Neutrophil (primary cell): Measurements from ENCODE around the gene ASTN2.

Experiments
- H3K27ac ChIP-seq: fragments of 200-600 bp; sonication (generic); 2 replicates; pipeline ENCODE4 v1.5.1; 2016; ENCODE audit warnings: mild to moderate bottlenecking, moderate library complexity
- H3K27me3 ChIP-seq: fragments of 200-600 bp; sonication (generic); 2 replicates; pipeline ENCODE4 v1.6.0; 2016; ENCODE audit warnings: mild to moderate bottlenecking
- H3K36me3 ChIP-seq: fragments of 200-600 bp; sonication (generic); 2 replicates; pipeline ENCODE4 v1.5.1; 2017
- H3K4me1 ChIP-seq, 2 experiments: fragments of 200-600 bp in 1 of 2; sonication (generic) in 1 of 2; 1 replicate in 1 of 2; 2 replicates in 1 of 2; pipeline versions ENCODE4 v1.5.1 to v1.6.1; 2013 to 2016; ENCODE audit warnings: low read depth in 1 of 2, low read length in 1 of 2, mild to moderate bottlenecking in 1 of 2, moderate library complexity in 1 of 2; ENCODE audit not compliant: control insufficient read depth in 1 of 2, insufficient read depth in 1 of 2
- H3K4me3 ChIP-seq, 2 experiments: fragments of 200-600 bp in 1 of 2; sonication (generic) in 1 of 2; 1 replicate in 1 of 2; 2 replicates in 1 of 2; pipeline ENCODE4 v1.5.1; 2013 to 2016; ENCODE audit warnings: low read depth in 1 of 2, low read length in 1 of 2, mild to moderate bottlenecking in 1 of 2, moderate library complexity in 1 of 2
- H3K9me3 ChIP-seq: fragments of 200-600 bp; sonication (generic); 2 replicates; pipeline ENCODE4 v1.5.1; 2016
- CTCF ChIP-seq: fragments of 200-600 bp; sonication (generic); IDR thresholded peaks from 2 replicates; pipeline ENCODE4 v1.5.1; 2016; ENCODE audit warnings: antibody characterized with exemption

The ASTN2 gene

GRCh38 chr9:116488373-116488772, 926.5 kb downstream of the ASTN2 start:
- H3K36me3 ChIP-seq, result no peaks in the 10 kb centered on the region
- no peak overlapping the region for H3K27ac ChIP-seq
- TF ChIP-seq CTCF, result no peak
- H3K4me1 ChIP-seq, result no peaks in the 10 kb centered on the region
- H3K4me3 ChIP-seq, result no peak overlapping the region
- no peaks in the 10 kb centered on the region for H3K9me3 ChIP-seq
- no peaks in the 10 kb centered on the region for H3K27me3 ChIP-seq

GRCh38 chr9:116484492-116485061, 930.3 kb downstream of the ASTN2 start:
- TF ChIP-seq CTCF, result no peak
- H3K27me3 ChIP-seq, result no peaks in the 10 kb centered on the region
- no peak overlapping the region for H3K4me3 ChIP-seq
- no peaks in the 10 kb centered on the region for H3K4me1 ChIP-seq
- H3K36me3 ChIP-seq, result no peaks in the 10 kb centered on the region
- no peak overlapping the region for H3K27ac ChIP-seq
- H3K9me3 ChIP-seq, result no peaks in the 10 kb centered on the region

GRCh38 chr9:116483622-116484491, 931.0 kb downstream of the ASTN2 start:
- Histone ChIP-seq H3K27me3 (no peaks in the 10 kb centered on the region), H3K27ac (no peak overlapping the region), H3K4me1 (no peaks in the 10 kb centered on the region), H3K9me3 (no peaks in the 10 kb centered on the region), H3K36me3 (no peaks in the 10 kb centered on the region), H3K4me3 (no peak overlapping the region)
- TF ChIP-seq CTCF, result no peak

- no peak overlapping the region for H3K4me3 ChIP-seq
- H3K9me3 ChIP-seq, result no peaks in the 10 kb centered on the region
- no peaks in the 10 kb centered on the region for H3K27me3 ChIP-seq
- H3K4me1 ChIP-seq, result no peaks in the 10 kb centered on the region
- no peaks in the 10 kb centered on the region for H3K36me3 ChIP-seq
- no peak overlapping the region for H3K27ac ChIP-seq
- no peak for TF ChIP-seq CTCF
These were observed 932.1 kb downstream of the ASTN2 start for GRCh38 chr9:116482740-116483139.

GRCh38 chr9:116480700-116481099, 934.2 kb downstream of the ASTN2 start:
- no peaks in the 10 kb centered on the region for H3K9me3 ChIP-seq
- H3K4me1 ChIP-seq, result no peaks in the 10 kb centered on the region
- no peaks in the 10 kb centered on the region for H3K27me3 ChIP-seq
- no peak overlapping the region for H3K27ac ChIP-seq
- H3K36me3 ChIP-seq, result no peaks in the 10 kb centered on the region
- H3K4me3 ChIP-seq, result no peak overlapping the region
- TF ChIP-seq CTCF, result no peak
